Tibial nerve (tissue), 3 donors: Measurements from ENCODE around the gene PCBP3.

Source experiments
- POLR2A ChIP-seq, 2 donors: fragments of 450-650 bp; IDR thresholded peaks; one replicate each; pipeline ENCODE4 v1.6.1; 2017; ENCODE audit warnings: antibody characterized with exemption in 2 of 2, mild to moderate bottlenecking in 2 of 2, moderate library complexity in 2 of 2
- TF ChIP-seq, protein P1 (sequence below), 5 experiments: fragments of 200-600 bp in 3 of 5; fragments of 450-650 bp in 2 of 5; sonication (generic) in 3 of 5; IDR thresholded peaks; one replicate each; pipeline ENCODE4 v1.5.1; 2016 to 2019; ENCODE audit warnings: antibody characterized with exemption in 5 of 5, mild to moderate bottlenecking in 3 of 5, moderate library complexity in 2 of 5

DNA sequence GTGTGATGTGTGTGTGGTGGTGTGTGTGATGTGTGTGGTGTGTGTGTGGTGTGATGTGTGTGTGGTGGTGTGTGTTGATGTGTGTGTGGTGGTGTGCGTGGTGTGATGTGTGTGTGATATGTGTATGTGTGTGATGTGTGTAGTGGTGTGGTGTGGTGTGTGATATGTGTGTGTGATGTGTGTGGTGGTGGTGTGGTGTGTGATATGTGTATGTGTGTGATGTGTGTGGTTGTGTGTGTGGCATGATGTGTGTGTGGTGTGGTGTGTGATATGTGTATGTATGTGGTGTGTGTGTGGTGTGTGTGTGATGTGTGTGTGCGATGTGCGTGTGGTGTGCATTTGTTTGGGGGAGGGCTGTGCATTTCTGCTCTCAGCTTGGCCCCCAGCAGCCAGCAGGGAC lies 7.1 kb upstream of the PCBP3 start:
- TF ChIP-seq, protein P1, sequence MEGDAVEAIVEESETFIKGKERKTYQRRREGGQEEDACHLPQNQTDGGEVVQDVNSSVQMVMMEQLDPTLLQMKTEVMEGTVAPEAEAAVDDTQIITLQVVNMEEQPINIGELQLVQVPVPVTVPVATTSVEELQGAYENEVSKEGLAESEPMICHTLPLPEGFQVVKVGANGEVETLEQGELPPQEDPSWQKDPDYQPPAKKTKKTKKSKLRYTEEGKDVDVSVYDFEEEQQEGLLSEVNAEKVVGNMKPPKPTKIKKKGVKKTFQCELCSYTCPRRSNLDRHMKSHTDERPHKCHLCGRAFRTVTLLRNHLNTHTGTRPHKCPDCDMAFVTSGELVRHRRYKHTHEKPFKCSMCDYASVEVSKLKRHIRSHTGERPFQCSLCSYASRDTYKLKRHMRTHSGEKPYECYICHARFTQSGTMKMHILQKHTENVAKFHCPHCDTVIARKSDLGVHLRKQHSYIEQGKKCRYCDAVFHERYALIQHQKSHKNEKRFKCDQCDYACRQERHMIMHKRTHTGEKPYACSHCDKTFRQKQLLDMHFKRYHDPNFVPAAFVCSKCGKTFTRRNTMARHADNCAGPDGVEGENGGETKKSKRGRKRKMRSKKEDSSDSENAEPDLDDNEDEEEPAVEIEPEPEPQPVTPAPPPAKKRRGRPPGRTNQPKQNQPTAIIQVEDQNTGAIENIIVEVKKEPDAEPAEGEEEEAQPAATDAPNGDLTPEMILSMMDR (IDR thresholded peaks at IDR 0.05), result no peak
- no peak for TF ChIP-seq POLR2A (IDR thresholded peaks at IDR 0.05)
